Activated naive CD4-positive, alpha-beta T cell treated with anti-CD3 and anti-CD28 coated beads, Interleukin-2, amount 10 ng/mL, durations not matched to agents 7 days and 5 days (primary cell): ENCODE measurements around the gene NMBR.
"Not testable (repeated sequence)": the region's sequence is repeated elsewhere in the genome, so short reads cannot be mapped to it uniquely, and the experiment has no call there.

ENCODE experiments used
- CTCF ChIA-PET: fragments of 350-600 bp; sonication (Branson Sonifier 250); formaldehyde crosslinking; loops from one replicate; lab custom pipeline; 2021; ENCODE audit warnings: antibody characterized with exemption; lab: Charles Lee
- DNase-seq: peaks from one replicate; pipeline ENCODE4 v3.0.0-alpha.2; 2020
- H3K27ac Mint-ChIP-seq: one replicate; pipeline ENCODE4 v1.8.0; 2021; ENCODE audit warnings: mild to moderate bottlenecking, moderate library complexity, mixed read lengths
- H3K27me3 Mint-ChIP-seq: one replicate; pipeline ENCODE4 v1.8.0; 2021; ENCODE audit warnings: mild to moderate bottlenecking, mixed read lengths
- H3K36me3 Mint-ChIP-seq: one replicate; pipeline ENCODE4 v1.8.0; 2021; ENCODE audit warnings: mixed read lengths
- H3K4me1 Mint-ChIP-seq: one replicate; pipeline ENCODE4 v1.8.0; 2021; ENCODE audit warnings: mixed read lengths
- H3K4me3 Mint-ChIP-seq: one replicate; pipeline ENCODE4 v1.8.0; 2021; ENCODE audit warnings: mild to moderate bottlenecking, moderate library complexity, mixed read lengths
- H3K9me3 Mint-ChIP-seq: one replicate; pipeline ENCODE4 v1.8.0; 2021; ENCODE audit warnings: mixed read lengths

The NMBR gene

GRCh38 chr6:142146828-142147662, at the start of gene NMBR, which contains the start of gene VTA1:
Gene NMBR, minus strand, starts transcription at chr6:142147122. Its CDS starts 58,464 bp downstream, at chr6:142088658.
Gene VTA1, plus strand, starts transcription at chr6:142147263. Its CDS starts 25 bp downstream, at chr6:142147288.
- Mint-ChIP-seq H3K36me3 (peaks cover 21% of the 10 kb centered on the region), H3K27ac (peak within 1 kb of the TSS; percentile 77), H3K27me3 (no peaks in the 10 kb centered on the region), H3K9me3 (no peaks in the 10 kb centered on the region), H3K4me1 (peaks cover 45% of the 10 kb centered on the region), H3K4me3 (peak within 1 kb of the TSS; percentile 83)
- peak; percentile 97 for DNase-seq
- CTCF ChIA-PET = interaction anchor here (0.6 to 2.6 kb wide), 10 partner anchors 9 to 735 kb away, joined by 3 to 11 read pairs (median 4); no protein-coding TSS in a partner anchor

- Mint-ChIP-seq H3K27me3 (no peaks in the 10 kb centered on the region), H3K27ac (no peak overlapping the region), H3K9me3 (no peaks in the 10 kb centered on the region), H3K4me1 (peaks cover 16% of the 10 kb centered on the region), H3K36me3 (peaks cover 18% of the 10 kb centered on the region), H3K4me3 (no peak overlapping the region)
- CTCF ChIA-PET = interaction anchor here (1.5 kb wide), 1 partner anchor 12 kb away, joined by 3 read pairs; no protein-coding TSS in a partner anchor
- no peak for DNase-seq
These were observed 49.1 kb upstream of the NMBR start for GRCh38 chr6:142195862-142196541.

GRCh38 chr6:142193621-142194020, 46.7 kb upstream of the NMBR start:
- CTCF ChIA-PET = no interaction called here
- H3K9me3 Mint-ChIP-seq = no peaks in the 10 kb centered on the region

GRCh38 chr6:142192343-142192742, 45.4 kb upstream of the NMBR start:
- Mint-ChIP-seq H3K27me3 (no peaks in the 10 kb centered on the region), H3K36me3 (peaks cover 9% of the 10 kb centered on the region), H3K4me3 (no peak overlapping the region), H3K9me3 (no peaks in the 10 kb centered on the region), H3K4me1 (peaks cover 16% of the 10 kb centered on the region), H3K27ac (no peak overlapping the region)
- DNase-seq = no peak
- CTCF ChIA-PET = no interaction called here

More at GRCh38 chr6:142193621-142194020, 46.7 kb upstream of the NMBR start:
- DNase-seq = no peak
- Mint-ChIP-seq H3K4me1 (peaks cover 16% of the 10 kb centered on the region), H3K36me3 (peaks cover 13% of the 10 kb centered on the region), H3K27ac (no peak overlapping the region), H3K27me3 (no peaks in the 10 kb centered on the region), H3K4me3 (no peak overlapping the region)

- CTCF ChIA-PET = no interaction called here
- Mint-ChIP-seq H3K4me3 (no peak overlapping the region), H3K27me3 (no peaks in the 10 kb centered on the region), H3K36me3 (peaks cover 4% of the 10 kb centered on the region), H3K4me1 (no peaks in the 10 kb centered on the region), H3K27ac (no peak overlapping the region), H3K9me3 (no peaks in the 10 kb centered on the region)
- no peak for DNase-seq
These were observed 42.1 kb upstream of the NMBR start for GRCh38 chr6:142189057-142189456.

- CTCF ChIA-PET, H3K27ac Mint-ChIP-seq, DNase-seq: not testable (repeated sequence)
These were observed 41.4 kb upstream of the NMBR start for GRCh38 chr6:142188341-142188740.

GRCh38 chr6:142187209-142187608, 40.3 kb upstream of the NMBR start:
- no peak for DNase-seq
- CTCF ChIA-PET = interaction anchor here (1.3 kb wide), 1 partner anchor 19 kb away, joined by 3 read pairs; no protein-coding TSS in a partner anchor
- no peak overlapping the region for H3K27ac Mint-ChIP-seq
- H3K4me1 Mint-ChIP-seq = no peaks in the 10 kb centered on the region
- H3K36me3 Mint-ChIP-seq = peaks cover 5% of the 10 kb centered on the region
- no peaks in the 10 kb centered on the region for H3K9me3 Mint-ChIP-seq
- no peak overlapping the region for H3K4me3 Mint-ChIP-seq
- no peaks in the 10 kb centered on the region for H3K27me3 Mint-ChIP-seq

More at GRCh38 chr6:142188341-142188740, 41.4 kb upstream of the NMBR start:
- not testable (repeated sequence) for H3K9me3 Mint-ChIP-seq, H3K27me3 Mint-ChIP-seq, H3K4me1 Mint-ChIP-seq, H3K4me3 Mint-ChIP-seq, H3K36me3 Mint-ChIP-seq

GRCh38 chr6:142185641-142186040, 38.7 kb upstream of the NMBR start:
- Mint-ChIP-seq H3K4me1 (no peaks in the 10 kb centered on the region), H3K27ac (no peak overlapping the region)
- CTCF ChIA-PET = interaction anchor here (1.3 kb wide), 1 partner anchor 23 kb away, joined by 3 read pairs; no protein-coding TSS in a partner anchor

GRCh38 chr6:142184307-142184706, 37.4 kb upstream of the NMBR start:
- Mint-ChIP-seq H3K9me3 (no peaks in the 10 kb centered on the region), H3K4me1 (no peaks in the 10 kb centered on the region), H3K4me3 (no peak overlapping the region), H3K27ac (no peak overlapping the region), H3K36me3 (peaks cover 6% of the 10 kb centered on the region), H3K27me3 (no peaks in the 10 kb centered on the region)
- CTCF ChIA-PET = interaction anchor here (0.7 kb wide), 1 partner anchor 621 kb away, joined by 3 read pairs; no protein-coding TSS in a partner anchor
- no peak for DNase-seq

More at GRCh38 chr6:142185641-142186040, 38.7 kb upstream of the NMBR start:
- H3K27me3 Mint-ChIP-seq = no peaks in the 10 kb centered on the region
- no peaks in the 10 kb centered on the region for H3K9me3 Mint-ChIP-seq
- peaks cover 7% of the 10 kb centered on the region for H3K36me3 Mint-ChIP-seq
- DNase-seq = no peak
- H3K4me3 Mint-ChIP-seq = no peak overlapping the region

- no peak overlapping the region for H3K27ac Mint-ChIP-seq
- no peak for DNase-seq
- H3K4me1 Mint-ChIP-seq = no peaks in the 10 kb centered on the region
- CTCF ChIA-PET = interaction anchor here (0.7 to 1.0 kb wide), 2 partner anchors 24 to 620 kb away, joined by 3 read pairs; no protein-coding TSS in a partner anchor
- H3K9me3 Mint-ChIP-seq = no peaks in the 10 kb centered on the region
- no peak overlapping the region for H3K4me3 Mint-ChIP-seq
- H3K27me3 Mint-ChIP-seq = no peaks in the 10 kb centered on the region
- peaks cover 8% of the 10 kb centered on the region for H3K36me3 Mint-ChIP-seq
These were observed 36.4 kb upstream of the NMBR start for GRCh38 chr6:142183351-142183750.

- Mint-ChIP-seq H3K36me3 (peaks cover 20% of the 10 kb centered on the region), H3K4me1 (no peaks in the 10 kb centered on the region), H3K27me3 (no peaks in the 10 kb centered on the region), H3K9me3 (peaks cover 4% of the 10 kb centered on the region), H3K27ac (no peak overlapping the region), H3K4me3 (no peak overlapping the region)
- CTCF ChIA-PET = no interaction called here
- no peak for DNase-seq
These were observed 35.1 kb upstream of the NMBR start for GRCh38 chr6:142182004-142182403.

- CTCF ChIA-PET = interaction anchor here (0.8 kb wide), 1 partner anchor 30 kb away, joined by 4 read pairs; no protein-coding TSS in a partner anchor
- DNase-seq = no peak
- Mint-ChIP-seq H3K9me3 (peaks cover 4% of the 10 kb centered on the region), H3K4me1 (no peaks in the 10 kb centered on the region), H3K36me3 (peaks cover 45% of the 10 kb centered on the region), H3K27me3 (no peaks in the 10 kb centered on the region), H3K4me3 (no peak overlapping the region), H3K27ac (no peak overlapping the region)
These were observed 31.2 kb upstream of the NMBR start for GRCh38 chr6:142178129-142178528.

GRCh38 chr6:142174703-142175102, 27.8 kb upstream of the NMBR start:
- H3K27me3 Mint-ChIP-seq = no peaks in the 10 kb centered on the region
- no peak overlapping the region for H3K27ac Mint-ChIP-seq
- peaks cover 4% of the 10 kb centered on the region for H3K9me3 Mint-ChIP-seq
- no peak for DNase-seq
- CTCF ChIA-PET = no interaction called here
- H3K4me3 Mint-ChIP-seq = no peak overlapping the region
- H3K4me1 Mint-ChIP-seq = no peaks in the 10 kb centered on the region
- peaks cover 54% of the 10 kb centered on the region for H3K36me3 Mint-ChIP-seq

GRCh38 chr6:142173980-142174379, 27.1 kb upstream of the NMBR start:
- no peaks in the 10 kb centered on the region for H3K4me1 Mint-ChIP-seq
- peaks cover 4% of the 10 kb centered on the region for H3K9me3 Mint-ChIP-seq

More at GRCh38 chr6:142173980-142174379, 27.1 kb upstream of the NMBR start:
- CTCF ChIA-PET = no interaction called here
- DNase-seq = no peak
- Mint-ChIP-seq H3K27me3 (no peaks in the 10 kb centered on the region), H3K27ac (no peak overlapping the region), H3K36me3 (peaks cover 53% of the 10 kb centered on the region), H3K4me3 (no peak overlapping the region)
